Testis (tissue), 3 donors: ENCODE results near the gene HK1. TPM values are rescaled to one million over a fixed set of nuclear protein-coding genes. Genes with fewer than 3 reads are reported as not detected.

ENCODE experiments used
- DNase-seq: peaks from one replicate; pipeline ENCODE4 v3.0.0-alpha.2; 2019
- H3K27ac ChIP-seq, 2 donors: fragments of 200-600 bp; sonication (generic); one replicate each; pipeline ENCODE4 v1.5.1; 2019
- H3K27me3 ChIP-seq: fragments of 200-600 bp; sonication (generic); one replicate; pipeline ENCODE4 v1.5.1; 2019
- H3K36me3 ChIP-seq: fragments of 200-600 bp; sonication (generic); one replicate; pipeline ENCODE4 v1.5.1; 2017; ENCODE audit warnings: low read depth; ENCODE audit errors: missing control alignments
- H3K4me1 ChIP-seq: fragments of 200-600 bp; sonication (generic); one replicate; pipeline ENCODE4 v1.5.1; 2019
- H3K4me3 ChIP-seq, 2 donors: fragments of 200-600 bp; sonication (generic); one replicate each; pipeline ENCODE4 v1.5.1; 2017 to 2019
- H3K9me3 ChIP-seq: fragments of 200-600 bp; sonication (generic); one replicate; pipeline ENCODE4 v1.5.1; 2017
- CTCF ChIP-seq, 3 experiments: fragments of 450-650 bp in 2 of 3; fragments of 200-600 bp in 1 of 3; sonication (generic) in 1 of 3; IDR thresholded peaks; one replicate each; pipeline ENCODE4 v1.5.1; 2016 to 2019; ENCODE audit warnings: antibody characterized with exemption in 3 of 3, mild to moderate bottlenecking in 2 of 3, moderate library complexity in 1 of 3
- POLR2A ChIP-seq: fragments of 450-650 bp; IDR thresholded peaks from one replicate; pipeline ENCODE4 v1.6.1; 2017; ENCODE audit warnings: antibody characterized with exemption, mild to moderate bottlenecking, moderate library complexity
- WGBS, 2 donors: methylation state at CpG; one replicate each; pipeline ENCODE4 v1.1.5; 2018; 5-methylcytosine and 5-hydroxymethylcytosine counted together
- intact Hi-C: fragments of 100-400 bp; cut with DNase I; formaldehyde crosslinking; loops from one replicate; pipeline ENCODE4 v1.15.1; 2023; ENCODE audit warnings: low total_unique reads
- polyA plus RNA-seq: library from polyadenylated mRNA; stranded (reverse); fragments of 350-450 nt; fragmentation: Illumina TruSeq; extraction: RNeasy Lipid Tissue Mini Kit (QIAGEN cat#74804); gene quantifications from one replicate; pipeline ENCODE4 v1.2.3, GENCODE V29; 2014; ENCODE audit warnings: low read depth, low replicate concordance; ENCODE audit not compliant: insufficient read depth
- total RNA-seq, 2 donors: library from RNA; depleted of rRNA; stranded (reverse); fragments of >200 nt; gene quantifications; one replicate each; pipeline ENCODE4 v1.2.3, GENCODE V29; 2016

The HK1 gene
- total and polyA plus RNA-seq, 3 donors from 2014 or later, result 62.3 to 179 (median 143) TPM

- Histone ChIP-seq H3K27me3 (no peaks in the 10 kb centered on the region), H3K4me1 (no peaks in the 10 kb centered on the region), H3K27ac (no peak overlapping the region), H3K9me3 (no peaks in the 10 kb centered on the region), H3K4me3 (no peak overlapping the region), H3K36me3 (no peaks in the 10 kb centered on the region)
- TF ChIP-seq POLR2A (no peak), CTCF (IDR thresholded peaks at IDR 0.05) (no peak)
- DNase-seq, result no peak
- intact Hi-C loops, result no loop called here
- WGBS, 2 donors, result 84 to 92% methylated on average over 4 of the region's 4 CpGs
Measured at GRCh38 chr10:69287181-69287580, 8.9 kb downstream of the HK1 start.

- WGBS, 2 donors, result 80 to 94% methylated on average over 2 to 4 of the region's 4 CpGs
Measured at GRCh38 chr10:69290993-69291392, 12.7 kb downstream of the HK1 start.

GRCh38 chr10:69292459-69292858, 14.2 kb downstream of the HK1 start:
- intact Hi-C loops, result no loop called here
- WGBS, 2 donors, result 54 to 62% methylated on average over 3 of the region's 3 CpGs
- no peaks in the 10 kb centered on the region for H3K36me3 ChIP-seq
- H3K4me3 ChIP-seq, result no peak overlapping the region
- no peaks in the 10 kb centered on the region for H3K4me1 ChIP-seq
- no peaks in the 10 kb centered on the region for H3K9me3 ChIP-seq
- no peak overlapping the region for H3K27ac ChIP-seq
- no peak for DNase-seq
- H3K27me3 ChIP-seq, result no peaks in the 10 kb centered on the region
- no peak for TF ChIP-seq POLR2A
- no peak for TF ChIP-seq CTCF (IDR thresholded peaks at IDR 0.05)

More at GRCh38 chr10:69290993-69291392, 12.7 kb downstream of the HK1 start:
- Histone ChIP-seq H3K4me1 (no peaks in the 10 kb centered on the region), H3K27ac (no peak overlapping the region), H3K9me3 (no peaks in the 10 kb centered on the region), H3K4me3 (no peak overlapping the region), H3K36me3 (no peaks in the 10 kb centered on the region), H3K27me3 (no peaks in the 10 kb centered on the region)
- no peak for DNase-seq
- intact Hi-C loops, result no loop called here
- TF ChIP-seq POLR2A (no peak), CTCF (IDR thresholded peaks at IDR 0.05) (no peak)

GRCh38 chr10:69295027-69295636, 16.8 kb downstream of the HK1 start:
- no peaks in the 10 kb centered on the region for H3K4me1 ChIP-seq
- no peaks in the 10 kb centered on the region for H3K36me3 ChIP-seq
- intact Hi-C loops, result no loop called here
- no peaks in the 10 kb centered on the region for H3K9me3 ChIP-seq
- no peak overlapping the region for H3K27ac ChIP-seq
- WGBS, 2 donors, result 89 to 91% methylated on average over 11 of the region's 11 CpGs
- H3K27me3 ChIP-seq, result no peaks in the 10 kb centered on the region
- DNase-seq, result no peak
- no peak overlapping the region for H3K4me3 ChIP-seq
- TF ChIP-seq POLR2A (no peak), CTCF (IDR thresholded peaks at IDR 0.05) (no peak)

GRCh38 chr10:69303632-69304051, 25.3 kb downstream of the HK1 start:
- TF ChIP-seq POLR2A (no peak), CTCF (IDR thresholded peaks at IDR 0.05) (no peak)
- Histone ChIP-seq H3K27me3 (no peaks in the 10 kb centered on the region), H3K4me1 (no peaks in the 10 kb centered on the region), H3K4me3 (no peak overlapping the region), H3K9me3 (no peaks in the 10 kb centered on the region), H3K27ac (no peak overlapping the region), H3K36me3 (no peaks in the 10 kb centered on the region)
- WGBS, 2 donors, result 91 to 96% methylated on average over 3 of the region's 3 CpGs
- intact Hi-C loops, result no loop called here
- no peak for DNase-seq
